ENCODE data around the gene GAS7. TPM values are rescaled to one million over a fixed set of nuclear protein-coding genes. Genes with fewer than 3 reads are reported as not detected.
A peak's percentile ranks its signal among the peaks of the same experiment; 100 is the strongest.

GAS7 gene
- total RNA-seq, 6 experiments from 2014 or later = 1.6 to 7.1 (median 2.7) TPM

DNA sequence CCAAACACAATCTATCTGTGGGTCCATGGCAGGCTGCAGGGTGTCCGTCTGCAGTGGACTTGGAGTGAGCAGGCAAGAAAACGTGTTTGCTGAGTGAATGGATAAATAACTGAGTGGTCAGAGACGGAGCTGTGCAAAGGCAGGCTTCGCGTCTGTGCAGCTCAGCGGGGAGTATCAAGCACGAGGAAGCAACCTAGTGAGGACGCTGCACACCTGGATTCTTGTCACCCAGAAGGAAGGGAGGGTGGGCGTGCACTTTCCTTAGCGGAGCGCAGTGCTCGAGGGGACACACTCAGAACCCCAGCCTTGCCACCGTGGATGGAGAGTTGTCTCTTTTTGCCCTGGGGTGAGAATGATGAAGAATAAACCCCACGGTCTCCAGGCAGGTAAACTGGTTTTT lies 291.8 kb downstream of the GAS7 start:
- H3K36me3 ChIP-seq = no peaks in the 10 kb centered on the region
- H3K27ac ChIP-seq = no peak overlapping the region
- no peak overlapping the region for H3K4me3 ChIP-seq
- intact Hi-C loops (cut with DNase I) = no loop called here
- WGBS (ENCODE audit: insufficient coverage, low coverage, low lambda C conversion rate, missing lambda C conversion rate) = 47% methylated on average over 4 of the region's 14 CpGs
- no peaks in the 10 kb centered on the region for H3K4me1 ChIP-seq
- no peak for ATAC-seq
- DNase-seq = no peak
- no peak for TF ChIP-seq CTCF (IDR thresholded peaks at IDR 0.05)
- no peak for TF ChIP-seq POLR2A (IDR thresholded peaks at IDR 0.05)
- no peaks in the 10 kb centered on the region for H3K9me3 ChIP-seq
- no peaks in the 10 kb centered on the region for H3K27me3 ChIP-seq

DNA sequence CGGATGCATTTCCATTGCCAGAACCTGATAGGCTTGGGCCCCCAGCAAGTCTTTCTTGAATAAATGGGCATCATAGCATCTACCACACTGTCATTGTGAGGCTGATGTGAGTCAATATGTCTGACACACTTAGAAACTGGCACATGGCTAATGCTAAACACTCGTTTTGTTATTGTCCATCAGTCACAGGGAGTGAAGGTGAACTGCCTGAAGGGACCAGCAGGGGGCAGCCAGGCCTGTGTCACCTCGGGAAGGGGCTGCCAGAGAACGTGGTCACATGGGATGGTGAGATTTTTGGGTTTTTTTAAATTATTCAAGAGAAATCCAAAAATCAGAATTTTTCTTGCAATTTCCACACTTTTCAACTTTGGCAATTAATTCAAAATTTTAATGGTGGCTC lies 292.5 kb downstream of the GAS7 start:
- TF ChIP-seq POLR2A (IDR thresholded peaks at IDR 0.05) (no peak), CTCF (IDR thresholded peaks at IDR 0.05) (peak; percentile 15 to 41 (median 31))
- H3K4me3 ChIP-seq = no peak overlapping the region
- no peaks in the 10 kb centered on the region for H3K4me1 ChIP-seq
- intact Hi-C loops (cut with DNase I) = no loop called here
- 6% methylated on average over 3 of the region's 4 CpGs for WGBS (ENCODE audit: insufficient coverage, low coverage, low lambda C conversion rate, missing lambda C conversion rate)
- no peak overlapping the region for H3K27ac ChIP-seq
- ATAC-seq = no peak
- DNase-seq = no peak
- H3K36me3 ChIP-seq = no peaks in the 10 kb centered on the region
- H3K9me3 ChIP-seq = no peaks in the 10 kb centered on the region
- H3K27me3 ChIP-seq = no peaks in the 10 kb centered on the region

DNA sequence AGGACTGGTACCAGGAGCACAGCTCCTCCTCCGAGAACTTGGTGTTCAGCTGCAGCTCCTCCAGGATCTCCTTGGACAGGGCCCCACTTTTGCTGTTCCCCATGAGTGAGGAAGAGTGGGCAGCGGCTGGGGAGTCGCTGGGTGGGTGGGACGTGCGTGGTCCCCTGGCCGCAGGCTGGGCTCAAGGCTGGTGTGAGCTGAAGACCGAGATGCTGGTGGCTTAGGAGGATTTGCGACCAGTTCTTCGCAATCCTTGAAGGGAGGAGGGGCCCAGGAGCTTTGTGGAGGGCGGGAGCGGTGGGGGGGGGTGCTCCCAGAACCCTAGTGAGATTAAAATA lies 293.4 kb downstream of the GAS7 start, which contains the start of gene RCVRN:
TSS of gene RCVRN (minus strand) at position 194 of the 338 bp plus-strand sequence. CDS start at position 103, 91 bp downstream.
- no peak for TF ChIP-seq CTCF (IDR thresholded peaks at IDR 0.05)
- TF ChIP-seq POLR2A (IDR thresholded peaks at IDR 0.05) = no peak
- DNase-seq = no peak
- intact Hi-C loops (cut with DNase I) = no loop called here

DNA sequence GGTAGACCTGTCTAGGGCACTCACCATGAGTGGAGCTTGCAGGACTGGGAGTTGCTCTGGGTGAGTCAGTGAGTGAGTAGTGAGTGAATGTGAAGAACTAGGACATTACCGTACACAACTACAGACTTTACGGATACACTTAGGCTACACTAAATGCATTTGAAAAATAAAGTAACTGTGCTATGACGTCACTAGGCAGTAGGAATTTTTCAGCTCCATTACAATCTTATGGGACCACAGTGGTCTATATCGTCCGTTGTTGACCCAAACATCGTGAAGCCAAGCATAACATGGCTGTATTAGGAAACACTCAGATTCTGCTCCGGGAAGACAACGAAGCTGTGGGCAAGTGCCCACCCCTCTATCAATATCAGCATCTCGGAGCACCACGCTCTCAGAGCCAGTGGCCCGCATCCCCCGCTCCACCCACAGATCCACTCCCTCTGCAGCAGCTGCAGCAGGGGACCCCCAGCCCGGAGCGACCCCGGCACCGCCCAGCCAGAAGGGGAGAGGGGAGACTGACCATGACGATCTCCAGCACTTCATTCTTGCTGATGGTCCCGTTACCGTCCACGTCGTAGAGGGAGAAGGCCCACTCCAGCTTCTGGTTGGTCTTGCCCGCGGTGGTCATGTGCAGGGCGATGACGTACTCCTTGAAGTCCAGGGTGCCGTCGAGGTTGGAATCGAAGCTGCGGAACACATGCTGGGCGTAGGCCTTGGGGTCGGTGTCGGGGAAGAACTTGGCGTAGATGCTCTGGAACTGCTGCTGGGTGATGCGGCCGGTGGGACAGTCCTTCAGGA lies 293.9 kb downstream of the GAS7 start:
- ATAC-seq (no peak), DNase-seq (no peak)
- no peak overlapping the region for H3K27ac ChIP-seq
- no peaks in the 10 kb centered on the region for H3K4me1 ChIP-seq
- H3K27me3 ChIP-seq = no peaks in the 10 kb centered on the region
- no peaks in the 10 kb centered on the region for H3K36me3 ChIP-seq
- WGBS (ENCODE audit: insufficient coverage, low coverage, low lambda C conversion rate, missing lambda C conversion rate) = 91% methylated on average over 17 of the region's 35 CpGs
- intact Hi-C loops (cut with DNase I) = no loop called here
- no peak overlapping the region for H3K4me3 ChIP-seq
- TF ChIP-seq POLR2A (IDR thresholded peaks at IDR 0.05) (no peak), CTCF (IDR thresholded peaks at IDR 0.05) (no peak)
- H3K9me3 ChIP-seq = no peaks in the 10 kb centered on the region

More for the DNA sequence above, 293.4 kb downstream of the GAS7 start, which contains the start of gene RCVRN:
- H3K4me1 ChIP-seq = no peaks in the 10 kb centered on the region
- no CpG with 5 or more reads among the region's 11 CpGs for WGBS (ENCODE audit: insufficient coverage, low coverage, low lambda C conversion rate, missing lambda C conversion rate)
- H3K27ac ChIP-seq = no peak within 1 kb of the TSS
- H3K27me3 ChIP-seq = no peaks in the 10 kb centered on the region
- H3K4me3 ChIP-seq = no peak within 1 kb of the TSS
- ATAC-seq = no peak
- H3K9me3 ChIP-seq = no peaks in the 10 kb centered on the region
- H3K36me3 ChIP-seq = no peaks in the 10 kb centered on the region
